Fibroblast of pulmonary artery (primary cell): Measurements from ENCODE around the gene FYB1.
"Not testable (repeated sequence)": the region's sequence is repeated elsewhere in the genome, so short reads cannot be mapped to it uniquely, and the experiment has no call there.

Experiments
- DNase-seq: peaks from one replicate; pipeline ENCODE4 v3.0.0-alpha.2; 2010; ENCODE audit warnings: low read depth
- H3K4me3 ChIP-seq: replicated peaks from 2 replicates; pipeline ENCODE4 v1.5.1; 2011; ENCODE audit warnings: low read depth, mild to moderate bottlenecking, control low read depth, low read length, moderate library complexity
- CTCF ChIP-seq: IDR thresholded peaks from 2 replicates; pipeline ENCODE4 v1.5.1; 2011; ENCODE audit warnings: mild to moderate bottlenecking, control low read depth, low read length, inconsistent platforms; ENCODE audit errors: missing control alignments

Gene FYB1

GRCh38 chr5:39187831-39188731, 31.3 kb downstream of the FYB1 start:
- TF ChIP-seq CTCF = no peak
- H3K4me3 ChIP-seq = no peak overlapping the region
- no peak for DNase-seq

- no peak for TF ChIP-seq CTCF
- no peak overlapping the region for H3K4me3 ChIP-seq
- DNase-seq = no peak
These were observed 32.4 kb downstream of the FYB1 start for GRCh38 chr5:39186722-39187539.

GRCh38 chr5:39186289-39186688, 33.1 kb downstream of the FYB1 start:
- no peak overlapping the region for H3K4me3 ChIP-seq
- no peak for TF ChIP-seq CTCF
- no peak for DNase-seq

GRCh38 chr5:39185761-39186160, 33.6 kb downstream of the FYB1 start:
- DNase-seq = no peak
- no peak for TF ChIP-seq CTCF
- H3K4me3 ChIP-seq = no peak overlapping the region

- H3K4me3 ChIP-seq, DNase-seq: not testable (repeated sequence)
These were observed 39.8 kb downstream of the FYB1 start for GRCh38 chr5:39179561-39179960.

- H3K4me3 ChIP-seq = no peak overlapping the region
- no peak for TF ChIP-seq CTCF
- no peak for DNase-seq
These were observed 40.5 kb downstream of the FYB1 start for GRCh38 chr5:39178861-39179260.

- no peak overlapping the region for H3K4me3 ChIP-seq
- no peak for TF ChIP-seq CTCF
- DNase-seq = peak; percentile 34
These were observed 41.2 kb downstream of the FYB1 start for GRCh38 chr5:39178171-39178570.
